ENCODE measurements around the gene IFT122. TPM values are rescaled to one million over a fixed set of nuclear protein-coding genes. Genes with fewer than 3 reads are reported as not detected.

The IFT122 gene
- total RNA-seq, 1 experiment from 2014 or later = 17.3 TPM

DNA sequence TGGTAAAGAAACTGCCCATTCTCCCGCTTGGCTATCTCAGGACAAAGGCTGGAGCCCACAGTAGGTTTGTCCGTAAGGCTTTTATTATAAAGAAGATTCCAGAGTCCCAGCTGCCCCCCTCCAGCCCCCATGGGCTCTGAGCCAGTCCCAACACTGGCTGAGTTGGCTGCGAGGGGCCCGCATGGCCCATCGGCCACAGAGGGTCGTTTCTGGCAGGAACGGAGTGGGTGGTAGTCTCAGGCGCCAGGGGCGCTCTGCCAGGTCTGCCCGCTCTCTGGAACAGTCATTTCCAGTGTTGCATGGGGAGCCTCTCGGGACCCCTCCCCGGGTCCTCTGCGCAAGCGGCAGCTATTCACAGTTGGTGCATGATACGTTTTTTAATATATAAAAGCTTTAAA lies 115.1 kb downstream of the IFT122 start:
- DNase-seq (ENCODE audit: low read depth) = no peak

DNA sequence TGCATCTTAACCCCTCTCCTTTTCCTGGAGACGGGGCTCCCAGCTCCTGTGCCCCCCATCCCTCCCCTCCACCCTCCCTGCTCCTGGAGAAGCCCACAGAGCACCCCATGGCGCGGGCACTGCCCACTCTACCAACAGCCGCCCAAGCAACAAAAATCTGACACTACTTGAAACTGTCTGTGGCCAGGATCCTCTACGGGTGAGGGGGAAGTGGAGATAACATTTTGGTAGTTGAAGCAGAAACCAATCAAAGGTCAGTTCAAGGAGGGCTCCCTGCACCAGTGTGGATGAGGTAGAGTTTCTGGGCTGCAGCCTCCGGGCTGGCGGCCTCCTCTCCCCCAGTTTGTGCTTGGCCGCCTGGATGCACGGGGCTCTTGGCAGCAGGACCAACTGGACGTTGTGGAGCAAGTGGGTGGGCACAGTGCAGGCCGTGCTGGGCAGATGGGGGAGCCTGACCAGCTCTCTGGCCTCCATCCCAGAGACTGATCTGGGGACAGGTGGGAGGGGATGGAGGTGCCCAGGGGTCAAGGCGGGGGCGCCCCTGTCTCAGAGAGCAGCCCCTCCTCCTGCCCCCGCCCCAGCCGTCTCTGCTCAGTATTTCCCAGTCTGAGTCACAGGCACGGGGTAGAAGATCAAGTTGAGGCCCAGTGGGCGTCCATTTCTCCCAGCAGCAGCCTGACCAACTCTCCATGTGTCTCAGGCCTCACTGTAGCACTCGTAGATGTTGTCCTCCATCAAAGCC lies 115.8 kb downstream of the IFT122 start:
- DNase-seq (ENCODE audit: low read depth) = peak; percentile 9

- no peak for DNase-seq (ENCODE audit: low read depth)
Observed at GRCh38 chr3:129556358-129556695, 116.3 kb downstream of the IFT122 start.

DNA sequence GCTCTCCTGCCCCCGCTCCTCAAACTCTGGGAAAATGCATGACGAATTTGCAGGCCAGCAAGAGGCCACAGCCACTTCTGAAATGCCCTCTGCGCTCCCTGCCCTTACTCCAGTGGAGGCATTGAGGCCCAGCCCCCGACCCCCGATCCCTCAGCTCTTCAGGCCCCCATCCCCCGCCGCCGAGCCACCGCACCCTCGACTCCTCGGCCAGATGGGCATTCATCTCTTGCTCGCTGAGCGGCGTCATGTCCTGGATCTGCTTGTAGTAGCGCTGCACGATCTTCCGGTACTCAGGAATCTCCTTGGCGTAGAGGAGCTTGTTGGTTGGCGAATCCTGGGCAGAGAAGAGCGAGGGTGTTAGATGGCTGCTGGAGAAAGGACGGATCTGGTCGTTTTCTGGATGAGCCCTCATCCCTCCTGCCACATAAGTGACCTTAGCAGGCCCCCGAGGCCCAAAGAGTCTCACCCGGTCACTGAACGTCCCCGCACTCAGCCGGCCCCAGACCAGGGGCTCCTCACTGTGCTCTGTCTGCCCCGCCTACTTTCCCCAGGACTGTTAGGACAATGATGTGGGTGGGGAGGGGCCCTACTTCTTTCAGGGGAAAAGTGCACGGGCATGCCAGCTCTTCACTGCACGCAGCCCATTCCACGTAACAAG lies 117.0 kb downstream of the IFT122 start:
- no peak for DNase-seq (ENCODE audit: low read depth)

DNA sequence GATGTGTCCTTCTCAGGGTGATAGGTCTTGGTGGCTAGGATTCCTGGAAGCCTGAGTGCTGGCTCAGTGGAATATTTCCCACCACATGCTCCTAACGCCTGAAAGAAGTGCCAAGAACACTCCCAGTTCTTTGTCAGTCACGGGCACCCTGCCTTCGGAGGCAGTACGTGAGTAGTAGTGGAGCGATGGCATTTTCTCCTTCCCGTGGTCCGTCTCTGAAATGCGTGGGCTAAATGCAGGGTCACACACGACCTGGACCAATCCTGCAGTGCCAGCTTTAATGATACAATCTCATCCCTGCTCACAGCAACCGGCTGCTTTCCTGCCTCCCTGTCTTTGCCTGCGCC lies 117.5 kb downstream of the IFT122 start:
- no peak for DNase-seq (ENCODE audit: low read depth)

- DNase-seq (ENCODE audit: low read depth) = peak; percentile 41
Observed at GRCh38 chr3:129558081-129558771, 118.2 kb downstream of the IFT122 start.

DNA sequence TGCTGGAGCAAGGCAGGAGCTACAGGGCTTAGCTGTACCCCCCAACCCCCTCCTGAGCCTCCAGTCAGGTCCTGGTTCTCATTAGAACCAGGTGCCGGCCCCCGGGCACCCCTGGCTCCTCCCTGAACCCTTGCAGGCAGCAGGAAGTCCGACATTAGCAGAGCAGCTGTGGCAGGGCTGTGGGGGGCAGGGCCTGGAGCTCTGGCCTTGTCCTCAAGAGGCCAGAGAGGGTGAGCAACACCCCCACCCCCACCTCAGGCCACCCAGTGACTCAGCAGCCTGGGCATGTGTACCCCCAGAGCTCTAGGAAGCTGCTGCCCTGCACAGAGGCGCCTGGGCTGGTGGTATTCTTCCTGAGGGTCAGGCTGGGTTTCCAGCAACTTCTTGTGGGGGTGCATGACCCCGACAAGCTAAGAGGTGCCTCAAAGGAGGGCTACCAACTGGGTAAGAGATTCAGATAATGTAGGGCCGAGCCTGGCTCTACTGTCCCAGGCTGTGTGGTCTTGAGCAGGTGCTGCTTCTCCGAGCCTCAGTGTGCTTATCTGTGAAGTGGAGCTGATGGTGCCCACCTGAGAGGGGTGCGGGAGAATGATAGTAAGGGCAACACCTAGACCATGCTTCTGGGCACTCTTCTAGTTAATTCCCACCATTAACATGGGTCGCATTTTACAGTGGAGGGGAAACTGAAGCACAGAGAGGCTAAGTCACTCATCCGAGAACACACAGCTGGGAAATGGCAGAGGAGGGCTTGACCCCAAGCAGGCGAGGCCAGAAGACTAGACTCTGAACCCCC lies 118.9 kb downstream of the IFT122 start:
- peak; percentile 96 for DNase-seq (ENCODE audit: low read depth)

- no peak for DNase-seq (ENCODE audit: low read depth)
Observed at GRCh38 chr3:129559565-129560079, 119.6 kb downstream of the IFT122 start.

DNA sequence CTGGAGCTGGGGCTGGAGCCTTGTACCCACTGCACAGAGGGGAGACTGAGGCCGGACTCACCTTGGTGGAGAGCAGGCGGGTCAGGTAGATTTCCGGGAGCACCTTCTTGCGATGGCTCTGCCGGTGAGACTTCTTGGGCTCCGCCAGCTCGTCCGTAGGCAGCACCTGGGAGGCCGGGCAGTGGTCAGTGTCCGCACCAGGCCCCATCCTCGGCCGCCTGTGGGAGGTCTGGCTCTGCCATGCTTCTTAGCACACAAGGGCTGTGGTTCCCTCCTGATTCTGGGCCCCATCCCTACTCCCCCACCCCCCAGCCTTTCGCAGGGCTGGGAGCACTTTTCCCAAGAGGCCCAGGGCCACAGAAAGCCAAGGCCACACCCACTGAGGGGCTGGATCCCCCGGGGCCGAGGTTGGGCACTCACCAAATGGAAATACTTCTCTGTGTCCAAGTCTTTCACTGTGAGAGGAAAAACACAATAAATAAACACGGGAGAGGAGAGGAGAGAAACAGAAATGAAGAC lies 120.3 kb downstream of the IFT122 start:
- peak; percentile 70 for DNase-seq (ENCODE audit: low read depth)

GRCh38 chr3:129560911-129561594 lies 121.0 kb downstream of the IFT122 start:
- peak; percentile 93 for DNase-seq (ENCODE audit: low read depth)

- DNase-seq (ENCODE audit: low read depth) = no peak
Observed at GRCh38 chr3:129561619-129562248, 121.7 kb downstream of the IFT122 start.

DNA sequence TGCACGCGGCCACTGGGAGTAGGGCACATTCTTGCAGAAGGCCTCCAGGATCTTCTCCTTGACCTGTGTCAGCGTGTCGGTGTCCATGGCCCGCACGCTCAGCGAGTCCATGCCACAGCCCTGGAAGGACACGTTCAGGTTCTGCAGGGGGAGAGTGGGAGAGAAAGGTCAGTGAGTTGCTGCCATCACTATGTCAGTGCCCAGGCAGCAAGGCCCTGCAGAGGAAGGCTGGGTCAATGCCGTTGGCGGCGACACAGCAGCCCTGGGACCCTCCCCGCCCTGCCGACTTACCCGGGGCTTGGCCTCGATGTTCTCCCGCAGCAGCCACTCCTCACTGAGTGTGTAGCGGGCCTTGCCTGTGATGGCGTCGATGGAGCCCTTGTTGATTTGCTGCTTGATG lies 122.8 kb downstream of the IFT122 start:
- no peak for DNase-seq (ENCODE audit: low read depth)

- DNase-seq (ENCODE audit: low read depth) = no peak
Observed at GRCh38 chr3:129563332-129563731, 123.3 kb downstream of the IFT122 start.

- DNase-seq (ENCODE audit: low read depth) = peak; percentile 9
Observed at GRCh38 chr3:129563850-129564535, 124.0 kb downstream of the IFT122 start.

DNA sequence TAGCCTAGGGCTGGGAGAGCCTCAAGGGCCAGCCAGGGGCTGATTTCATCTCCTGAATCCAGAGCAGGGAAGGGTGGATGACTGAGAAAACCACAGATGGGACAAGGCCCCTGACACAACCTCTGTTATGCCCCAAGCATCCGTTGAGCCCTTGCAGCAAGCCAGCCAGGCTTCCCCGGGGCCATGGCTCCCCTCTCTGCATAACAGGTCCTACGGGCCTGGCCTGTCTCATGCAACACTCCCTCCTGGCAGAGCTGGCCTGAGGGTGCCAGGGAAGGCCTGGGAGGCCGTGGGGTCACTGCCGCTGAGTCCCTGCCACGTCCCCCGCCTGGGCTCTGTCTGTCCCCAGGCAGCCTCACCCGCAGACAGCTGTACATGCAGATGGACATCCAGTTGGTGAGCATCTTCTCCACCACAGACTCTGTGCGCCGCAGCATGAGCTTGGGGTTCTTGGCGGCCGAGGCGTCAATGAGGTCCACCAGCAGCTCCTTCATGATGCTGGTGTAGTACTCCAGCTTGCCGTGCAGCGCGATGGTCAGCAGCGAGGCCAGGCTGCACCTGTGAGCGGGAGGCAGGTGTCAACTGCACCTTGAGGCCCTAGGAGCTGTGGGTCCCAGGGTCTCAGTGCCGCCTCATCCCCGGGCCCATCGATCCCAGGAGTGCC lies 125.1 kb downstream of the IFT122 start:
- DNase-seq (ENCODE audit: low read depth) = no peak

- DNase-seq (ENCODE audit: low read depth) = no peak
Observed at GRCh38 chr3:129565902-129566301, 125.9 kb downstream of the IFT122 start.

GRCh38 chr3:129567176-129567705 lies 127.2 kb downstream of the IFT122 start:
- peak; percentile 45 for DNase-seq (ENCODE audit: low read depth)

GRCh38 chr3:129567939-129568338 lies 127.9 kb downstream of the IFT122 start:
- no peak for DNase-seq (ENCODE audit: low read depth)

- no peak for DNase-seq (ENCODE audit: low read depth)
Observed at GRCh38 chr3:129569856-129570255, 129.8 kb downstream of the IFT122 start.
